HG03460 (cell line): ENCODE data around the gene COX5B.
"Not testable (repeated sequence)": the region's sequence is repeated elsewhere in the genome, so short reads cannot be mapped to it uniquely, and the experiment has no call there.

Experiments used
- ATAC-seq: cut with Tn5 transposase; IDR thresholded peaks from one replicate; pipeline ENCODE4 v1.9.1; 2021; ENCODE audit not compliant: unreplicated experiment

COX5B gene

DNA sequence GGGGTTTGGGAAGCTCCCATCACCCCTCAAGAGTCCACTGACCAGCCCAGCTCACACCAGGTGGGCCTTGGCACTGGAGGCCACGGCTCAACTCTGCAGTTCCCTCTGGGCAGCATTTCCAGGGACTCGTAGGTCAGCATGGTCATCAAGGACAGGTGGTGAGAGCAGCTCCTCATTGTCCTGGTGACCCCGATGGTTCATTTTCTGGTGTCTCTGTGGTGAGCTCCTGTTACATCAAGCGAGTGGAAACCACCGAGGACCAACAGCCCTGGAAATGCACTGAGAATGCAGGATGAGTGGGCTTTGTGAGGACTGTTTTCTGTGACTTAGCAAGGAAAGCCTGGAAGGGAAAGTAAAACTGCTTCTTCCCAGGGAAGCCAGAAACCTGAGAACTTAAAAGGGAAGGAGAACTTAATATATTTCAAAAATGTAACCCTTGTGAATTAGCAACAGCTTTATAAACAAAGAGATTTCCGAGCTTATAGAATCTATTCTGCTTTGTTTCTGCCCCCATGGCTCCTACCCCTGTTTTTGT lies 26.8 kb downstream of the COX5B start:
- not testable (repeated sequence) for ATAC-seq

DNA sequence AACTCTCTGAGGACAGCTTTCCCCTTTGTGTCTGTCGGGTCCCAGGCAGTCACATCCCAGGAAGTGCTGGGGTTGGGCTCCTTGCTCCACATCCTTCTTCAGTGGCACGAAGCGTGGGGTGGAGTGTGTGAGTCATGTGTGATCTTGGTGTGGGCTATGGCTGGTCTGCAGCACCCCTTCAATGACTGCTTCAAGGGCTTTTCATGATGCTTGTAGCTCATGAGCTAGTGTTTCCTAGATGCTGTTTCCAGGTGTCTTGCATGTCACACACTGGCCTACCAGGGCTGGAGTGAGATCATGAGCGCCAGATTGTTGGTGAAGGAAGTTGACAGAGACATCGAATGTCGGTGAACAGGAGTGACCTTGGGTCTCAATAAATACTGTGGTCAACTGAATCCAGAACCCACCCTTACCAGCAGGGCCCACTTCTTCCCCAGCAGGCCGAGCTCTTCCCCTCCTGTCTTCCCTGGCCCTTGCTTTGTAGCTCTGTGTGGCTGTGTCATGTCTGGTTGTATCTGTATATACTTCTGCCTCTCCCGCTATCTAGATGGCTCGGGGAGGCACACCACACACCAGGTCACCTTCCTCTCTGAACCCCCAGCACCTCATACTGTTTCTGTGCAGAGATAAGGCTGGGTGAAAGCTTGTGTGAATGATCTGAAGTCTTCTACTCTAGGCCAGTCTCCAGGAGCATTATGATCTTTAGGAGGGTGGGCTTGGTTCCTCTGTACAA lies 27.5 kb downstream of the COX5B start:
- ATAC-seq = no peak

GRCh38 chr2:97673915-97674283 lies 28.0 kb downstream of the COX5B start:
- no peak for ATAC-seq

DNA sequence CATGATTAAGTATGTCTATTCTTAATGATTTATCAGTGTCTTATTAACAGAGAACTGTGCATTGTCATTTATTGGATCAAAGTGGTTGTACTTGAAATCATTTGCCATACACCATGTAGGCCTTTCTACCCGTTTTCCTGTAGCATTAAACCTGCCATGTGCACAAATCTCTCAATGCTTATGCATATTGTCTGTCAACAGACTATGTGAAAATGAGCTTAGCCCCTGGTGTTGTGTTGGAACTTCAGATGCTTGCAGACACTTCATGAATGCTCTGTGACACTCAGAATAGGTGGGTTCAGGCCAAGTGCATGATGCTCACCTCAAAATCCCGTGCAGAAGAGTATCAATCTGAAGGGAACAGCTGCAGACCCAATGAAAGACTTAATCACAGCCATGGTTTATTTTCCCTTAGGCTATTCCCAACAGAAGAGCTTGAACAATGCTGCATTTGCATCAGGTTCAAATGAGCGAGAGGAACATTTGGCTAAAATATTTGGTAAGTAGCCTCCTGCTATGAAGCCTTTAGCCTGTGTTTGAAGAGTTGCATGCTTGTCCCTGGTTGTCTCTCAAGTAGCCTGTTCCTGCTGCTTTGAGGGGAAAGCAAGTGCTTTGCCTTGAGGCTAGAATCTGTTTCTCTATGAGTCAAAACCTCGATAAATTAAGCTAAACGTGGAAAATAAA lies 29.7 kb downstream of the COX5B start:
- ATAC-seq = no peak

DNA sequence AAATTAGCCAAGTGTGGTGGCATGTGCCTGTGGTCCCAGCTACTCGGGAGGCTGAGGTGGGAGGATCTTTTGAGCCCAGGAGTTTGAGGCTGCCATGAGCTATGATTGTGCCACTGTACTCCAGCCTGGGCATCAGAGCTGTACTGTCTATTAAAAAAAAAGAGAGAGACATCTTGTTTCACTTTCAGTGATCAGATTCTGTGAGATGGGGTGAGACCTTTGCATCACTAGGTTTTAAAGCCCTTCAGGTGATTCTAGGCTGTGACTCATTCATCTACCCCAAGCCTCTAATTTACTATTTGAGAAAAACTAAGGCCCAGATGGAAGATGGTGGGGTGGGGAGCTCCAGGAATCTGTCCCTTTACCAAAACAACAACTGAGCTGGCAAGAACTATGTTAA lies 30.8 kb downstream of the COX5B start:
- no peak for ATAC-seq

GRCh38 chr2:97677480-97677879 lies 31.6 kb downstream of the COX5B start:
- ATAC-seq = no peak

DNA sequence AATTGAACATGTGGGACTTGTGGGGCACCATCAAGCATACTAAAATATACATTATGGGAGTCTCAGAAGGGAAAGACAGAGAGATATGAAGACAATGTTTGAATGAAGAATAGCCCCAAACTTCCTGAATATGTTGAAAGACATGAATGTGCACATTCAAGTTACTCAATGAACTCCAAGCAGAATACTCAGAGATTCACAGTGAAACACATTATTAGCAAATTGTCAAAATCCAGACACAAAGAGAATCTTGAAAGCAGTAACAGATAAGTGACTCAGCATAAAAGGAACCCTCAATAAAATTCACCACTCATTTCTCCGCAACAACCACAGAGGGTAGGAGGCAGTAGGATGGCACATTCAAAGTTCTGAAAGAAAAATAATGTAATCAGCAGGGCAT lies 32.4 kb downstream of the COX5B start:
- no peak for ATAC-seq

- ATAC-seq = not testable (repeated sequence)
Observed at GRCh38 chr2:97687235-97687634, 41.4 kb downstream of the COX5B start.

- no peak for ATAC-seq
Observed at GRCh38 chr2:97688062-97688827, 42.4 kb downstream of the COX5B start.

DNA sequence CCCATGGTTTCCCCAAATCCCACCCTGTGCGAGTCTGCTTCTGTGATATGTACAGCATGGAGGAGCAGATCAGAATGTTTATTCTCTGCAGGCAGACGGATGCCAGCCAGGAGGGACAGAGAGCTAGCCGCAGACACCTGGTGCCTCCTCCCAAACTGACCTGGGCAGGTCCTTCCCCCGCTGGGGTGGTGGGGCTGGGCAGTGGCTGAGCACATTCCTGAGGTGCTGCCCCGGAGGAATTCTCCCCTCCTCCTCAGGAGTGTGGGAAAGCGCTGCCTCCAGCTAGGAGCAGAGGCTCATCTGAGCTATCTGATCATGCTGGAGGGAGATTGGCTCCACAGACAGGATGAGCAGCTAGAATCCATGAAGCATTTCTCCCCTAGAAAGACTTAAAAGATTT lies 45.3 kb downstream of the COX5B start:
- ATAC-seq = no peak

GRCh38 chr2:97693476-97693875 lies 47.6 kb downstream of the COX5B start:
- ATAC-seq = no peak

GRCh38 chr2:97695744-97696143 lies 49.9 kb downstream of the COX5B start:
- ATAC-seq = no peak

DNA sequence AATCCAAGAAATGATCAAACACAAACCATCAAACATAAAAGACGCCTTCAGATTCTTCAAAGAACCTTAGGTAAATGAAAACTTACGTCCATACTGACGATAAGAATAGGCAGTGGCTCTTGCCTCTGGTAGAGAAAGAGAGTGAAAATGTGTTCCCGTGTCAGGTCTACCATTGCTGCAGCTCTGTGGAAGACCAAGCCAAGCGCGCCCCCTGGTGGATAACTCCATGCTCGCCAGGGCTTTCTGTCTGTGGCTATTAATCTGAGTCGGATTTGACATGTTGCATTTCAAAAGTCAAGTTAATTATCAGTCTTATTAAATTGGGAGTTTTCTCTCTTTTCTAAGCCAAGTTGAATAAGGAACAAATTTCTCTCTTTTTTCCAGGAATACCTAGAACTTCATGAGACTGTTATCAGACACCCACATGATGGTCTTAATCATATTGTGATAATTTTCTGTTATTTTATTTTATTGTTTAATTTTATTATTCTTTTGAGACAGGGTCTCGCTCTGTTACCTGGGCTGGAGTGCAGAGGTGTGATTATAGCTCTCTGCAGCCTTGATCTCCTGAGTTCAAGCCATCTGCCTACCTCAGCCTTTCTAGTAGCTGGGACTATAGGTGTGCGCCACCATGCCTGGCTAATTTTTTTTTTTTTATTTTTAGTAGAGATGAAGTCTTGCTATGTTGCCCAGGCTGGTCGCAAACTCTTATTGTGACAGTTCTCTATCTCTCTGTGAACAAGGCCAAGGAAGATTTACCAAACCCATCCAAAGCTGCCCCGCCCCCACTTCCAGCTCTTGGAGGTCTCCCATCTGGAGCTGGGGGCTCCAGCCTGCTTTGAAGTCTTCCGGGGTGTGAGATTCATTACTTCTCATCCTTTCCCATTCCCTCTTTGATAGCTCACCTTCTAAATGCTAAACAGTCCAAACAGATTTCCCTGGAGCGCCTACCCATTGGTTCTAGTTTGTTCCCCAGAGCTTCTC lies 51.7 kb downstream of the COX5B start:
- no peak for ATAC-seq
